ENCODE data around the gene SLC9A3.

SLC9A3 gene

GRCh38 chr5:523441-524222, 617 bp downstream of the SLC9A3 start:
- no peak for ATAC-seq (replicated peaks; ENCODE audit: extremely low read depth, poor library complexity, severe bottlenecking)
- H3K4me3 Mint-ChIP-seq, result no peak overlapping the region

GRCh38 chr5:522899-523440, 1.3 kb downstream of the SLC9A3 start:
- H3K4me1 Mint-ChIP-seq, result peaks cover 11% of the 10 kb centered on the region
- H3K4me3 Mint-ChIP-seq, result no peak overlapping the region
- H3K27me3 Mint-ChIP-seq, result peaks cover 53% of the 10 kb centered on the region
- no peak overlapping the region for H3K27ac Mint-ChIP-seq (ENCODE audit: low read depth)
- H3K36me3 Mint-ChIP-seq (ENCODE audit: insufficient read depth), result peaks cover 2% of the 10 kb centered on the region
- peaks cover under 1% of the 10 kb centered on the region for H3K9me3 Mint-ChIP-seq
- ATAC-seq (replicated peaks; ENCODE audit: extremely low read depth, poor library complexity, severe bottlenecking) (no peak), DNase-seq (ENCODE audit: low spot score in 2 of 2) (no peak)

More at GRCh38 chr5:523441-524222, 617 bp downstream of the SLC9A3 start:
- no peak overlapping the region for H3K27ac Mint-ChIP-seq (ENCODE audit: low read depth)
- H3K4me1 Mint-ChIP-seq, result peaks cover 11% of the 10 kb centered on the region
- H3K27me3 Mint-ChIP-seq, result peaks cover 50% of the 10 kb centered on the region
- no peaks in the 10 kb centered on the region for H3K9me3 Mint-ChIP-seq
- peaks cover 2% of the 10 kb centered on the region for H3K36me3 Mint-ChIP-seq (ENCODE audit: insufficient read depth)
- DNase-seq (ENCODE audit: low spot score in 2 of 2), result no peak

- peaks cover 9% of the 10 kb centered on the region for H3K9me3 Mint-ChIP-seq
- H3K4me1 Mint-ChIP-seq, result peaks cover 8% of the 10 kb centered on the region
- ATAC-seq (replicated peaks; ENCODE audit: extremely low read depth, poor library complexity, severe bottlenecking), result no peak
- peaks cover 2% of the 10 kb centered on the region for H3K36me3 Mint-ChIP-seq (ENCODE audit: insufficient read depth)
- peaks cover 57% of the 10 kb centered on the region for H3K27me3 Mint-ChIP-seq
- DNase-seq (ENCODE audit: low spot score in 2 of 2), result no peak
- no peak overlapping the region for H3K4me3 Mint-ChIP-seq
- no peak overlapping the region for H3K27ac Mint-ChIP-seq (ENCODE audit: low read depth)
These were observed 2.1 kb downstream of the SLC9A3 start for GRCh38 chr5:522116-522515.

- Mint-ChIP-seq H3K36me3 (ENCODE audit: insufficient read depth) (peaks cover 2% of the 10 kb centered on the region), H3K4me3 (no peak overlapping the region), H3K4me1 (peaks cover 5% of the 10 kb centered on the region), H3K9me3 (peaks cover 9% of the 10 kb centered on the region), H3K27me3 (peaks cover 57% of the 10 kb centered on the region), H3K27ac (ENCODE audit: low read depth) (no peak overlapping the region)
- DNase-seq (ENCODE audit: low spot score in 2 of 2) (no peak), ATAC-seq (replicated peaks; ENCODE audit: extremely low read depth, poor library complexity, severe bottlenecking) (no peak)
These were observed 2.6 kb downstream of the SLC9A3 start for GRCh38 chr5:521680-522079.

GRCh38 chr5:520850-521226, 3.4 kb downstream of the SLC9A3 start:
- Mint-ChIP-seq H3K36me3 (ENCODE audit: insufficient read depth) (peaks cover 2% of the 10 kb centered on the region), H3K4me1 (peaks cover 5% of the 10 kb centered on the region), H3K27ac (ENCODE audit: low read depth) (no peak overlapping the region), H3K27me3 (peaks cover 57% of the 10 kb centered on the region), H3K4me3 (no peak overlapping the region), H3K9me3 (peaks cover 9% of the 10 kb centered on the region)
- DNase-seq (ENCODE audit: low spot score in 2 of 2) (no peak), ATAC-seq (replicated peaks; ENCODE audit: extremely low read depth, poor library complexity, severe bottlenecking) (no peak)

GRCh38 chr5:520196-520849, 3.9 kb downstream of the SLC9A3 start:
- ATAC-seq (replicated peaks; ENCODE audit: extremely low read depth, poor library complexity, severe bottlenecking), result no peak
- no peak overlapping the region for H3K4me3 Mint-ChIP-seq
- H3K27ac Mint-ChIP-seq (ENCODE audit: low read depth), result no peak overlapping the region
- H3K4me1 Mint-ChIP-seq, result peaks cover 5% of the 10 kb centered on the region
- peaks cover 9% of the 10 kb centered on the region for H3K9me3 Mint-ChIP-seq
- no peak for DNase-seq (ENCODE audit: low spot score in 2 of 2)
- peaks cover 56% of the 10 kb centered on the region for H3K27me3 Mint-ChIP-seq
- peaks cover 2% of the 10 kb centered on the region for H3K36me3 Mint-ChIP-seq (ENCODE audit: insufficient read depth)

- ATAC-seq (replicated peaks; ENCODE audit: extremely low read depth, poor library complexity, severe bottlenecking), result no peak
- H3K9me3 Mint-ChIP-seq, result peaks cover 9% of the 10 kb centered on the region
- peaks cover 52% of the 10 kb centered on the region for H3K27me3 Mint-ChIP-seq
- H3K27ac Mint-ChIP-seq (ENCODE audit: low read depth), result no peak overlapping the region
- peaks cover 2% of the 10 kb centered on the region for H3K36me3 Mint-ChIP-seq (ENCODE audit: insufficient read depth)
- no peak overlapping the region for H3K4me3 Mint-ChIP-seq
- no peak for DNase-seq (ENCODE audit: low spot score in 2 of 2)
- peaks cover 5% of the 10 kb centered on the region for H3K4me1 Mint-ChIP-seq
These were observed 5.5 kb downstream of the SLC9A3 start for GRCh38 chr5:518721-519120.

- Mint-ChIP-seq H3K4me1 (no peaks in the 10 kb centered on the region), H3K9me3 (peaks cover 9% of the 10 kb centered on the region), H3K36me3 (ENCODE audit: insufficient read depth) (no peaks in the 10 kb centered on the region), H3K27me3 (peaks cover 41% of the 10 kb centered on the region), H3K4me3 (no peak overlapping the region), H3K27ac (ENCODE audit: low read depth) (no peak overlapping the region)
- DNase-seq (ENCODE audit: low spot score in 2 of 2), result no peak
- no peak for ATAC-seq (replicated peaks; ENCODE audit: extremely low read depth, poor library complexity, severe bottlenecking)
These were observed 6.6 kb downstream of the SLC9A3 start for GRCh38 chr5:517535-518100.

- H3K27ac Mint-ChIP-seq (ENCODE audit: low read depth), result no peak overlapping the region
- peaks cover 41% of the 10 kb centered on the region for H3K27me3 Mint-ChIP-seq
- H3K4me3 Mint-ChIP-seq, result no peak overlapping the region
- H3K36me3 Mint-ChIP-seq (ENCODE audit: insufficient read depth), result peaks cover under 1% of the 10 kb centered on the region
- DNase-seq (ENCODE audit: low spot score in 2 of 2), result no peak
- H3K9me3 Mint-ChIP-seq, result peaks cover 9% of the 10 kb centered on the region
- H3K4me1 Mint-ChIP-seq, result no peaks in the 10 kb centered on the region
- no peak for ATAC-seq (replicated peaks; ENCODE audit: extremely low read depth, poor library complexity, severe bottlenecking)
These were observed 7.3 kb downstream of the SLC9A3 start for GRCh38 chr5:516980-517379.

- Mint-ChIP-seq H3K9me3 (peaks cover 9% of the 10 kb centered on the region), H3K4me3 (no peak overlapping the region), H3K36me3 (ENCODE audit: insufficient read depth) (peaks cover 2% of the 10 kb centered on the region), H3K27ac (ENCODE audit: low read depth) (no peak overlapping the region), H3K27me3 (peaks cover 37% of the 10 kb centered on the region), H3K4me1 (no peaks in the 10 kb centered on the region)
- ATAC-seq (replicated peaks; ENCODE audit: extremely low read depth, poor library complexity, severe bottlenecking) (no peak), DNase-seq (ENCODE audit: low spot score in 2 of 2) (no peak)
These were observed 7.8 kb downstream of the SLC9A3 start for GRCh38 chr5:516338-516925.

GRCh38 chr5:515273-515836, 8.9 kb downstream of the SLC9A3 start:
- H3K9me3 Mint-ChIP-seq, result peaks cover 9% of the 10 kb centered on the region
- no peak for DNase-seq (ENCODE audit: low spot score in 2 of 2)

GRCh38 chr5:514673-515072, 9.6 kb downstream of the SLC9A3 start:
- Mint-ChIP-seq H3K36me3 (ENCODE audit: insufficient read depth) (peaks cover 2% of the 10 kb centered on the region), H3K27ac (ENCODE audit: low read depth) (no peak overlapping the region), H3K4me3 (no peak overlapping the region), H3K4me1 (no peaks in the 10 kb centered on the region), H3K27me3 (peaks cover 34% of the 10 kb centered on the region), H3K9me3 (peaks cover 9% of the 10 kb centered on the region)
- no peak for ATAC-seq (replicated peaks; ENCODE audit: extremely low read depth, poor library complexity, severe bottlenecking)
- DNase-seq (ENCODE audit: low spot score in 2 of 2), result no peak

More at GRCh38 chr5:515273-515836, 8.9 kb downstream of the SLC9A3 start:
- no peak for ATAC-seq (replicated peaks; ENCODE audit: extremely low read depth, poor library complexity, severe bottlenecking)
- Mint-ChIP-seq H3K27ac (ENCODE audit: low read depth) (no peak overlapping the region), H3K4me3 (no peak overlapping the region), H3K27me3 (peaks cover 32% of the 10 kb centered on the region), H3K36me3 (ENCODE audit: insufficient read depth) (peaks cover 2% of the 10 kb centered on the region), H3K4me1 (no peaks in the 10 kb centered on the region)

All from central memory CD8-positive, alpha-beta T cell (primary cell).